Astrocyte (in vitro differentiated cells and primary cell): ENCODE data around the gene DLL1.

ENCODE experiments used
- EZH2 ChIP-seq: IDR thresholded peaks from 2 replicates; pipeline ENCODE4 v1.6.1; 2012; ENCODE audit warnings: mild to moderate bottlenecking, low read length, inconsistent platforms; ENCODE audit not compliant: insufficient read depth
- TF ChIP-seq, protein P1 (sequence below): IDR thresholded peaks from 2 replicates; pipeline ENCODE4 v1.5.1; 2011; ENCODE audit warnings: low read depth, mild to moderate bottlenecking, inconsistent platforms, low read length, moderate library complexity; ENCODE audit not compliant: insufficient read depth

GRCh38 chr6:170245475-170245992 is 45.3 kb downstream of the DLL1 start:
- TF ChIP-seq, protein P1, sequence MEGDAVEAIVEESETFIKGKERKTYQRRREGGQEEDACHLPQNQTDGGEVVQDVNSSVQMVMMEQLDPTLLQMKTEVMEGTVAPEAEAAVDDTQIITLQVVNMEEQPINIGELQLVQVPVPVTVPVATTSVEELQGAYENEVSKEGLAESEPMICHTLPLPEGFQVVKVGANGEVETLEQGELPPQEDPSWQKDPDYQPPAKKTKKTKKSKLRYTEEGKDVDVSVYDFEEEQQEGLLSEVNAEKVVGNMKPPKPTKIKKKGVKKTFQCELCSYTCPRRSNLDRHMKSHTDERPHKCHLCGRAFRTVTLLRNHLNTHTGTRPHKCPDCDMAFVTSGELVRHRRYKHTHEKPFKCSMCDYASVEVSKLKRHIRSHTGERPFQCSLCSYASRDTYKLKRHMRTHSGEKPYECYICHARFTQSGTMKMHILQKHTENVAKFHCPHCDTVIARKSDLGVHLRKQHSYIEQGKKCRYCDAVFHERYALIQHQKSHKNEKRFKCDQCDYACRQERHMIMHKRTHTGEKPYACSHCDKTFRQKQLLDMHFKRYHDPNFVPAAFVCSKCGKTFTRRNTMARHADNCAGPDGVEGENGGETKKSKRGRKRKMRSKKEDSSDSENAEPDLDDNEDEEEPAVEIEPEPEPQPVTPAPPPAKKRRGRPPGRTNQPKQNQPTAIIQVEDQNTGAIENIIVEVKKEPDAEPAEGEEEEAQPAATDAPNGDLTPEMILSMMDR, result no peak
- no peak for TF ChIP-seq EZH2
